SK-N-SH treated with all-trans-retinoic acid at 6 μM for 48 hours (cell line): ENCODE data around the gene LRRN4CL.
A peak's percentile ranks its signal among the peaks of the same experiment; 100 is the strongest.

Source experiments
- ATAC-seq: fragments of 200-7000 bp; cut with Tn5 transposase; 3 replicates; pipeline ENCODE4 v1.9.1; 2020; ENCODE audit warnings: mild to moderate bottlenecking, moderate library complexity
- ARNTL ChIP-seq: fragments of 450-650 bp; formaldehyde crosslinking; IDR thresholded peaks from 2 replicates; pipeline ENCODE4 v1.5.0; 2020; ENCODE audit warnings: low read depth, mild to moderate bottlenecking, moderate library complexity, borderline replicate concordance
- BACH2 ChIP-seq: fragments of 250-450 bp; sonication (Bioruptor Pico); IDR thresholded peaks from 2 replicates; pipeline ENCODE4 v1.9.0; 2021; ENCODE audit warnings: mild to moderate bottlenecking, borderline replicate concordance
- CREB5 ChIP-seq: fragments of 250-450 bp; sonication (Bioruptor Pico); IDR thresholded peaks from 2 replicates; pipeline ENCODE4 v1.5.1; 2020; ENCODE audit warnings: low read depth, mild to moderate bottlenecking, moderate library complexity
- CSDC2 ChIP-seq: fragments of 250-450 bp; sonication (Bioruptor Pico); IDR thresholded peaks from 2 replicates; pipeline ENCODE4 v1.5.0; 2020; ENCODE audit warnings: mild to moderate bottlenecking, moderate library complexity
- CSRNP3 ChIP-seq: fragments of 250-450 bp; sonication (Bioruptor Pico); IDR thresholded peaks from 2 replicates; pipeline ENCODE4 v1.5.1; 2021; ENCODE audit warnings: mild to moderate bottlenecking, moderate library complexity
- ESRRG ChIP-seq: fragments of 250-450 bp; sonication (Bioruptor Pico); IDR thresholded peaks from 2 replicates; pipeline ENCODE4 v1.6.1; 2021; ENCODE audit warnings: mild to moderate bottlenecking
- GLIS3 ChIP-seq: fragments of 250-450 bp; sonication (Bioruptor Pico); IDR thresholded peaks from 2 replicates; pipeline ENCODE4 v1.5.0; 2020; ENCODE audit warnings: mild to moderate bottlenecking, moderate library complexity
- ISL1 ChIP-seq: fragments of 250-450 bp; sonication (Bioruptor Pico); IDR thresholded peaks from 2 replicates; pipeline ENCODE4 v2.1.2; 2022; ENCODE audit warnings: mild to moderate bottlenecking, moderate library complexity
- OSR1 ChIP-seq: fragments of 250-450 bp; sonication (Bioruptor Pico); IDR thresholded peaks from 2 replicates; pipeline ENCODE4 v1.8.0; 2022; ENCODE audit warnings: moderate library complexity, mild to moderate bottlenecking, inconsistent platforms
- PATZ1 ChIP-seq: fragments of 250-450 bp; sonication (Bioruptor Pico); IDR thresholded peaks from 2 replicates; pipeline ENCODE4 v1.8.0; 2020; ENCODE audit warnings: mild to moderate bottlenecking, moderate library complexity, borderline replicate concordance
- POU6F1 ChIP-seq: fragments of 250-450 bp; sonication (Bioruptor Pico); IDR thresholded peaks from 2 replicates; pipeline ENCODE4 v1.8.0; 2021; ENCODE audit warnings: low read depth, mild to moderate bottlenecking, moderate library complexity, borderline replicate concordance
- PPARA ChIP-seq: fragments of 250-450 bp; sonication (Bioruptor Pico); IDR thresholded peaks from 2 replicates; pipeline ENCODE4 v1.5.0; 2020; ENCODE audit warnings: mild to moderate bottlenecking, borderline replicate concordance
- RARB ChIP-seq: fragments of 250-450 bp; sonication (Bioruptor Pico); IDR thresholded peaks from 2 replicates; pipeline ENCODE4 v1.8.0; 2021; ENCODE audit warnings: mild to moderate bottlenecking, moderate library complexity
- SNAI2 ChIP-seq: fragments of 250-450 bp; sonication (Bioruptor Pico); IDR thresholded peaks from 2 replicates; pipeline ENCODE4 v1.5.0; 2020; ENCODE audit warnings: mild to moderate bottlenecking, moderate library complexity
- TCF4 ChIP-seq: fragments of 250-450 bp; sonication (Bioruptor Pico); IDR thresholded peaks from 2 replicates; pipeline ENCODE4 v1.8.0; 2021; ENCODE audit warnings: mild to moderate bottlenecking, moderate library complexity, borderline replicate concordance
- TOX ChIP-seq: fragments of 250-450 bp; sonication (Bioruptor Pico); IDR thresholded peaks from 2 replicates; pipeline ENCODE4 v1.8.0; 2021; ENCODE audit warnings: mild to moderate bottlenecking, moderate library complexity, borderline replicate concordance
- TSHZ2 ChIP-seq: fragments of 250-450 bp; sonication (Bioruptor Pico); IDR thresholded peaks from 2 replicates; pipeline ENCODE4 v1.5.0; 2020; ENCODE audit warnings: mild to moderate bottlenecking, moderate library complexity
- ZC3H10 ChIP-seq: fragments of 250-450 bp; sonication (Bioruptor Pico); IDR thresholded peaks from 2 replicates; pipeline ENCODE4 v1.5.1; 2021; ENCODE audit warnings: mild to moderate bottlenecking, moderate library complexity
- ZFP3 ChIP-seq: fragments of 250-450 bp; sonication (Bioruptor Pico); IDR thresholded peaks from 2 replicates; pipeline ENCODE4 v1.5.0; 2020; ENCODE audit warnings: mild to moderate bottlenecking, moderate library complexity
- ZFP30 ChIP-seq: fragments of 450-650 bp; formaldehyde crosslinking; IDR thresholded peaks from 2 replicates; pipeline ENCODE4 v1.5.0; 2022; ENCODE audit warnings: mild to moderate bottlenecking, moderate library complexity
- ZNF565 ChIP-seq: fragments of 450-650 bp; formaldehyde crosslinking; conservative IDR thresholded peaks from 2 replicates; pipeline ENCODE4 v1.5.0; 2020; ENCODE audit warnings: low read depth, mild to moderate bottlenecking, moderate library complexity
- ZNF70 ChIP-seq: fragments of 450-650 bp; formaldehyde crosslinking; IDR thresholded peaks from 2 replicates; pipeline ENCODE4 v1.5.0; 2020; ENCODE audit warnings: mild to moderate bottlenecking, moderate library complexity
- ZNF8 ChIP-seq: fragments of 450-650 bp; formaldehyde crosslinking; IDR thresholded peaks from 2 replicates; pipeline ENCODE4 v1.5.0; 2020; ENCODE audit warnings: mild to moderate bottlenecking, moderate library complexity

The LRRN4CL gene

GRCh38 chr11:62710001-62710345, 20.6 kb upstream of the LRRN4CL start:
- TF ChIP-seq CREB5 = 0 out of 2 replicates have a peak, but pooled peaks have one; percentile 25
- no peak for TF ChIP-seq ISL1
- TF ChIP-seq RARB = no peak

GRCh38 chr11:62709247-62710000, 20.1 kb upstream of the LRRN4CL start:
- peak; percentile 75 for ATAC-seq
- TF ChIP-seq ESRRG (CRISPR knock-in tag) (no peak), CSDC2 (CRISPR knock-in tag) (peak; percentile 71; the same call in 1 of the 2 replicates), CREB5 (no peak), CSRNP3 (CRISPR knock-in tag) (0 out of 2 replicates have a peak, but pooled peaks have one; percentile 24), SNAI2 (peak; percentile 48; the same call in 1 of the 2 replicates), ZFP30 (CRISPR knock-in tag) (no peak), OSR1 (no peak), ISL1 (no peak), POU6F1 (no peak), ZNF70 (CRISPR knock-in tag) (peak; percentile 24; the same call in 1 of the 2 replicates), TOX (no peak), ZNF8 (CRISPR knock-in tag) (0 out of 2 replicates have a peak, but pooled peaks have one; percentile 36), ZC3H10 (CRISPR knock-in tag) (0 out of 2 replicates have a peak, but pooled peaks have one; percentile 45), ZFP3 (peak; percentile 55; the same call in 1 of the 2 replicates), TSHZ2 (CRISPR knock-in tag) (peak; percentile 92; the same call in 1 of the 2 replicates), ZNF565 (CRISPR knock-in tag) (peak; percentile 88), RARB (no peak), TCF4 (CRISPR knock-in tag) (no peak), PATZ1 (CRISPR knock-in tag) (peak; percentile 54; the same call in 1 of the 2 replicates), PPARA (CRISPR knock-in tag) (no peak), BACH2 (CRISPR knock-in tag) (no peak), ARNTL (CRISPR knock-in tag) (no peak), GLIS3 (no peak)

More at GRCh38 chr11:62710001-62710345, 20.6 kb upstream of the LRRN4CL start:
- ATAC-seq = no peak
